NCI-H2029 (cell line): ENCODE data around the gene PSMD10.

Source experiments
- DNase-seq: peaks from one replicate; lab custom pipeline; 2025; lab: John Stamatoyannopoulos, UW

PSMD10 gene

GRCh38 chrX:108071578-108071977, 19.8 kb downstream of the PSMD10 start:
- no peak for DNase-seq

GRCh38 chrX:108070891-108071290, 20.5 kb downstream of the PSMD10 start:
- no peak for DNase-seq

GRCh38 chrX:108068121-108068520, 23.2 kb downstream of the PSMD10 start:
- DNase-seq = no peak

GRCh38 chrX:108064613-108065012, 26.7 kb downstream of the PSMD10 start:
- DNase-seq = no peak

- DNase-seq = no peak
Observed at GRCh38 chrX:108064001-108064400, 27.3 kb downstream of the PSMD10 start.

- no peak for DNase-seq
Observed at GRCh38 chrX:108059801-108060200, 31.5 kb downstream of the PSMD10 start.

- DNase-seq = no peak
Observed at GRCh38 chrX:108055546-108055945, 35.8 kb downstream of the PSMD10 start.

- DNase-seq = no peak
Observed at GRCh38 chrX:108053218-108053617, 38.1 kb downstream of the PSMD10 start.

GRCh38 chrX:108049649-108050048, 41.7 kb downstream of the PSMD10 start:
- no peak for DNase-seq

GRCh38 chrX:108044554-108045256, 46.6 kb downstream of the PSMD10 start, which contains the start of gene VSIG1:
TSS of gene VSIG1 (plus strand) at chrX:108045065. CDS start at chrX:108045131, 66 bp downstream.
- no peak for DNase-seq

- peak; percentile 59 for DNase-seq
Observed at GRCh38 chrX:108036298-108036973, 54.9 kb downstream of the PSMD10 start.

- no peak for DNase-seq
Observed at GRCh38 chrX:108034725-108035124, 56.6 kb downstream of the PSMD10 start.
